HG02759 (cell line): ENCODE data around the gene ASXL3.

Experiments
- ATAC-seq: cut with Tn5 transposase; IDR thresholded peaks from one replicate; pipeline ENCODE4 v1.9.1; 2021; ENCODE audit warnings: mild to moderate bottlenecking, moderate library complexity; ENCODE audit not compliant: unreplicated experiment

The ASXL3 gene

DNA sequence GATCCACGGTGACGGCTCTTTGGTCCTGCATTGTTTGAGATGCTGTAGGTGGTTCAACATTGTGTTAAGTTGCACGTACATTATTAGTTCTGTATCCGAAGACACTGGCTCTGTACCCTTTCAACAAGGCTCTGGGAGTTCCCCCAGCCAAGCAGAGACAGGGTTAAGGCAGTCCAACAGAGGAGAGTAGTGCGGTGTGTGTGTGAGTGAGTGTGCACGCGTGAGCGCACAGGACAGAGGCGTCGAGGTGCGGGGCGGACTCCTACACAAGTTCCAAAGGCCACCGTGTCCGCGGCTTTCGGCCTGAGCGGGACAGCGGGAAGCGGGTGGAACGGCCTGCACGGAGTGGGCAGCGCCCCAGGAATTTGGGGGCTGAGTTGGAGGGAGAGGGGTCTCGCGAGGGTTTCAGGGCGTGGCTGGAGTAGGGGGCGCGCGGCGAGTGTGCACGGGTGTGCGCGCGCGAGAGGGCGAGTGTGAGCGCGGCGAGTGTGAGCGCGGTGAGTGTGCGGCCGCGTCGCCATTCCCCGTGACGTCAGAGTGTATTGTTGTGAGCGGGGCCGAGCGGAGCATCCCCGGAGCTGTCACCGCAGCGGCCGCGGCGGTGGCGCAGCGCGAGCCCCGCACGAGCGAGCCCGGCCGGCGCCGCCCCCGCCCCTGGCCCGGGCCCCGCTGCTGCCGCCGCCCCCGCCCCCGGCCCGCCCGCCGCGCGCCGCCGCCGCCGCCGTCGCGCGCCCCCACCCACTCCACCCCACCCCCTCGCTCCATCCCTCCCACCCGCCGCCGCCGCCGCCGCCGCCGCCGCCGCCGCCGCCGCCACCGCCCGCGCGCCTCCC lies at the start of gene ASXL3:
Gene ASXL3, plus strand, starts transcription at position 535 of the 833 bp plus-strand sequence. CDS start 413 bp downstream, outside the sequence.
- ATAC-seq = no peak

DNA sequence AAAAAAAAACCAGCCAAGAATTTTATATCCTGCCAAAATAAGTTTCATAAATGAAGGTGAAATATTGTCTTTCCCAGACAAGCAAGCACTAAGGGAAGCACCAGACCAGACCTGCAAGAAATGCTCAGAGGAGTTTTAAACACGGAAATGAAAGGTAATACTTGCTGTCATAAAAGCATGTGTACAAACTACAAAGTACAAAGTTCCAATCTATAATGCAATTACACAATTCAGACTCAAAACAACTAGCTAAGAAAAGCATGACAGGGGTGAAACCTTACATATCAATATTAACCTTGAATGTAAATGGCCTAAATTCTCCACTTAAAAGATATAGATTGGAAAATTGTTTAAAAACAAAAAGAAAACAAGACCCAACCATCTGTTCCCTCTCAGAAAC lies 45.0 kb upstream of the ASXL3 start:
- no peak for ATAC-seq

DNA sequence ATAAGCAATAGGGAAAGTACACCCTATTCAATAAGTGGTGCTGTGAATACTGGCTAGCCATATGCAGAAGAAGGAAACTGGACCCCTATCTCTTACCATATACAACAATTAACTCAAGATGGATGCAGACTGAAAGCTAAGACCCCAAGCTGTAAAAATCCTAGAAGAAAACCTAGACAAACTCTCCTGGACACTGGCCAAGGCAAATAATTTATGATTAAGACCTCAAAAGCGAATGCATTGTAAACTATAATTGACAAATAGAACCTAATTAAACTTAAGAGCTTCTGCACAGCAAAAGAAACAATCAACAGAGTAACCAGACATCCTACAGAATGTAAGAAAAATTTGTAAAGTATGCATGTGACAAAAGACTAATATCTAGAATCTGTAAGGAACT lies 41.1 kb upstream of the ASXL3 start:
- no peak for ATAC-seq

DNA sequence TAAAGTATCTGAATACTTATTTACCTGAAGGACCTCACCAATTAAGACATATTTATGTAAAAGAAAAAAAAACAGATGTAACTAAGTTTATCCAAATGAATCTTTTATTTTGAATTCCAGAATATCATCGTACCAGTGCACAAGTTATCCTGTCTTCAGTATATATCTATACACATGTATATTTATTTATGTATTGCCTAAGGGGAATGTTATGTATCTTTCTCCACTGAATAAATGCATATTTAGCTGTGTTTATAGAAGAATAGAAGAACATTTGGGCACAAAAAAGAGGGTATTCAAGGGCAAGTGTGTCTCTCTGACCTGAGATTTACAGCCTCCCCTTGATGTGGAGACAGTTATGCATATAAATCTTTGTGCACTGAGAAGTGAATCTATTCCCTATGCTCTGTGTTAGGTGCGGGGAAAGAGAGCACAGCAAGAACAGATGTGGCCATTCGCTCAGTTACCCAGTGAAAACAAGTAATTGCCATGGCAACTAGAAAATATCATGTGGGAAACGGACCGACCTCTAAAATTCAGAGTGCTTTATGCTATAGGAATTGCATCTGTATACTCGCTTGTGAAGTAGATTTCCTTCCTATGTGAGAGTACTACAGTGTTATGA lies 39.5 kb upstream of the ASXL3 start:
- ATAC-seq = no peak

DNA sequence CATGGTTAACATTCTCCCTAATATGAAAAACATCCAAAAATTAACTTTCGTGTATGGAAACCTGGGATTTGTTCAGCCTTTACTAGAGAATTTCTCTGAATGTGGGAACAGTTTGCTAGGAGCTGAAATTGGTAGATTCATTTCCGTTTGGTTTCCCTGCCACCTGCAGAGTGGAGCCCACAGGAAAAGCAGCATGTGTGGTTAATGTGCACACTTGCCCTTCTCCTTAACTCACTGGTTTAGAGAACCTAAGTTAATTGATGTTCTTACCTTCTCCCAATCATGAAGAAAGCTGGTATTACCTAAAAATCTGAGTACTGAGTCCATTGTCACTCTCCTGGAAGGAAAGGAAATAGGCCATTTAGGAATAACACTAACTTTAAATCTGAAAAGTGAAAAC lies 37.6 kb upstream of the ASXL3 start:
- no peak for ATAC-seq

DNA sequence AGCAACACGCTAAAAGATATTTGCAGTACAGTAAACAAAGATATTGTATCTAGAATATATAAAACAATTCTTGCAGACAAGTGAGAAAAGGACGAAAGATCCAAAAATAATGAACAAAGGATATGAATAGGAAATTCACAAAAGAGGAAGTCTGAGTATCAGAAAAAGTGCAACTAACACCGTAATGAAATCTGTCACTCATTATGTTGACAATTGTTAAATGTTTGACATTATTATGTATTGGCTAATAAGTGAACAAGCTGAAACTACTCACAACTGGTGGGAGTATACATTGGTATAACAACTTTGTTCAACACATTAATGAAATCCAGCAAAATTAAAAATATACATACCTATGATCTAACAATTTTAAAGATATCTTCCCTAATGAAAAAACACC lies 36.7 kb upstream of the ASXL3 start:
- no peak for ATAC-seq

DNA sequence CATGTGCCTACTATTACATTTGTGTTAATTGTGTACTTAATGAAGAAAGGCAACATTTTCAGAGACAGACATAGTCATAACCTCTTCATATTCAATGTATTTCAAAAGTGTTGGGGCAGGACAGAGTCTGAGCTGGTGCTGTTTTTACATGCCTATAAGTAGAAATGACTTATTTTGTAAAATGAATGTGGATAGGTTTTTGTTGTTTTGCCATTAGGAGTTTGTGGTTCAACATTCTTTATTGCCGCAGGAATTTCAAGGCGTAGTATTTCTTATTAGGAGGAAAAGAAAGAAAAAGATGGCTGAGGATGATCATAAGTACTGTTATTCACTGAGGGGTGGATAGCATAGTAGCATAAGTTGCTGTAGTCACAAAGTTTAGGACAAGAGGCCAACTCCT lies 21.2 kb upstream of the ASXL3 start:
- ATAC-seq = no peak

DNA sequence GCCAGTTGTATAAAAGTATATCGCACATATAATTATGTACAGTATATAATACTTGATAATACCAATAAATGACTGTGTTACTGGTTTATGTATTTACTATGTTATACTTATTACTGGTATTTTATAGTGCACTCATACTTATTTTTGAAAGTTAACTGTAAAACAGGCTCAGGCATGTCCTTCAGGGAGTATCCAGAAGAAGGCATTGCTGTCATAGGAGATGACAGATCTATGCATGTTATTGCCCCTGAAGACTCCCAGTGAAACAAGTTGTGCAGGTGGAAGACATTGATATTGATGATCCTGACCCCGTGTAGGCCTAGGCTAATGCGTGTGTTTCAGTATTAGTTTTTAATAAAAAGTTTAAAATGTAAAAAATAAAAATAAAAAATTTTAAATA lies 20.3 kb upstream of the ASXL3 start:
- no peak for ATAC-seq

DNA sequence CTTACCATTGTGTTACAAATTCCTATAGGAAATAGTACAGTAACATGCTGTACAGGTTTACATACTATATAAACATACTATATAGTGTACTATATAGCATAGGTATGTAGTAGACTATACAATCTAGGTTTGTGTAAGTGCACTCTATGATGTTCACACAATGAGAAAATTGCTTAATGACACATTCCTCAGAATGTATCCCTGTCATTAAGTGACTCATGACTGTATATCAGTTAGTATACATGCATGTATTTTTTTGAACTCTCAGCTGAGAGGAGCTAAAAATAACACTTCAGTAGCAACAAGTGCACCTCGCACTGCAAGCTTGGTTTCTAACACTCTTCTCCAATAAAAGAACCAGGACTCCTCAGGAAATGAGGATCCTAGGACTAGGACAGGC lies 19.5 kb upstream of the ASXL3 start:
- ATAC-seq = no peak

DNA sequence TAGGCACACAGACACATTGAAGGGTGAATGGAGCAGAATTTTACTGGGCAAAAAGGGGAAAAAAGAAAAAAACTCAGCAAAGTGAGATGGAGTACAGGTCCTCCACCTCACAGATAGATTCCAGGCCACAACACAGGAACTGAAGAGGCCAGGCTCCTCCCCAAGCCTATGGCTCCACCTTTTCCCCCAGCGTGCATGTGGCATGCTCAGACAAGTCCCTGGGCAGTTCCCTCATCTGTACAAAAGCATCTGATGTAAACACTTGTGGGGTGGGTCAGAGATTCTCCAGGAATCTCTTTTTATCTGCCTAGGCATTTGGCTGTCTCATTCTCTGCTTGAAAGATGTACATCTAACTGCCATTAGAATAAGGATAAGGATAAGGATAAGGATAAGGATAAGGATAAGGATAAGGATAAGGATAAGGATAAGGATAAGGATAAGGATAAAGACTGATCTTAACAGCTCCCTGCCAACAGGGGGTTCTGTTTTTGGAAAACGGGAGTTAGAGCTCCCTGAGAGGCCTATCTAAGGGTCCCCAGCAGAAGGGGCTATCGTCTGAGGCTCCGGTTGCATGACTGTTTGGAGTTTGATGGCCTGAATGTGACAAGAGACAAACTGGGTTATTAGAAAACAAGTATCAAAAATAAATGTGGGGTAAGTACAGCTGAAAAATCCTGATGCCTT lies 17.2 kb upstream of the ASXL3 start:
- ATAC-seq = peak; percentile 91

DNA sequence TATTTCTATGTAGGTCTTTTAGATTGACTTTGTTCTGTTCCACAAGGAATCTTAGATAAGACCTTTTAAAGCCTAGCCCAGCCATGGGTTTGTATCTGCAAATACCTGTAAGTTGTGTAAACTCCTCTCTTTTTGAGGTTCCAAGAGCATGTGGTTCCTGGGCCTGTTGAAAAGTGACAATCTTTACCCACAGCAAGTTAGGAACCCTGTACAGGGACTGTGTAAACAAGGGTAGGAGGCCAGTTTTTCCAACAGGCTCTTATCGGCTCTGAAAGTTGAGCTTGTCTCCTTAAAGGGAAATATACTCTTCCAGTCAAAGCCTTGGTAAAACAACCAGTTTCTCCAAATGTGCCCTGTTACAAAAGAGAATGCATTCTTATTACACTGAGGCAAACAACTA lies 15.3 kb upstream of the ASXL3 start:
- no peak for ATAC-seq

DNA sequence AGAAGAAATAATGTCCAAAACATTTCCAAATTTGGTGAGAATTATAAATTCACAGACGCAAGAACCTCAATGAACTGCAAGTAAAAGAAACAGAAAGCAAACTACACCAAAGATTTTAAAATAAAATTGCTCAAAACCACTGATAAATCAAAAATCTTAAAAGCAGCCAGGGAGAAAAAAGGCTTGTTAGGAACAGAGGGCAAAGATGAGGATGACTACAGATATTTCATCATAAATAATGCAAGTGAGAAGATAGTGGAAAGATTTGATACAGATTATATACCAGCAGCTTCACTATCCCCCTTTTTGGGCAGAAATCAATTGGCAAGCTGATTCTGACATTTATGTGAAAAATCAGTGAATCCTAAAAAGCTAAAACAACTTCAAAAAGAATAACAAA lies 10.3 kb upstream of the ASXL3 start:
- ATAC-seq = no peak

DNA sequence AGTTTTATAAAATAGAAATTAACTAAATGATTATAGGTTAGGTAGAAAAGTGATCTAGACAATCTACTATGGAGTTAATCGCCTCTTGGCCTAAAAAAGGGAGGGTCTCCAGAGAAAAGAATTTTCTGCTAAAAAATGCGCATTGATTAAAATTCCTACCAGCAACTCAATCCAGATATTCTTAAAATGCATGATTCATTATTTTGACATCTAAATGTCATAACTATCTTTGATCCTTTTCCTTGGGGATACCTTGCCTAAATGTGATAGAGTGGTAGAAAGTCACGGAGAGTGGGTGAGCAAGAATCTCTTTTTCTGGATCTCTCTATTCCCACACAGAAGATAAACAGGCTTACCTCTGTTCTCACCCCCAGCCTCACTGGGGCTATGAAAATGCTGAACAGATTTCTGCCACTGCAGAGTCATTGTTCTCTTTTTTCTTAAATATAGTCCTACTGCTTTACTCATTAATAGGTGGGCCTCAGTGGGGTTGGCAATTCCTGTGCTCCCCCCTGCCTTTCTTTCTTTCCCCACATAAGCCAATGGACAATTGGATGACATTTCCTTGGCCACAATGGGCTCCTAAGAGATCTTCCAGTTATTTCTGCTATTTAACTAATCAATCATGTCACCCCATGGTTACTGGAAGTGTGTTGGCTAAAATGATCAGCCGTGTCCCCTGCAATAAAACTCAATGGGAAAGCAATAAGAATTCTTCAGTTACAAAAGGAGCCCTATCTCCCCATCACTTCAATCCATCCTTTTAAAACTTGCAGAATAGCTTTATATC lies 5.8 kb upstream of the ASXL3 start:
- no peak for ATAC-seq

DNA sequence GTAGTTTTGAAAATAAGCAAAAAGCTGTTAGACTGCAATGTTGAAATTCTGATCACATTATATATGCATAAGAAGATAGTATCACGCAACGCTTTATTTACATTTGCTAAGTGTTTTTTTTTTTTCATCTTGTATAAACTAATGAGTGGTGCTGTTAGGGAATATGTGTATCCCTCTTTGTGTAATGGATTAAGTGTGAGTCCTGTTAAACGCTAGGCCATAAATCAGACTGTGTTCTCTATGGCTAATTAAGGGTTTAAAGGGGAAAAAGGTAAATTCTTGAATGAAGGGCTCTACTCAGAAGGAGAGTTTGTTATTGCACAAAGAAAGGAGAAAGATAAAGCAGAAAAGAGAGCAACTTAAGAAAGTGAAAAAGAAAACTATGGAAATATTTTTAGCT lies 4.8 kb upstream of the ASXL3 start:
- no peak for ATAC-seq

DNA sequence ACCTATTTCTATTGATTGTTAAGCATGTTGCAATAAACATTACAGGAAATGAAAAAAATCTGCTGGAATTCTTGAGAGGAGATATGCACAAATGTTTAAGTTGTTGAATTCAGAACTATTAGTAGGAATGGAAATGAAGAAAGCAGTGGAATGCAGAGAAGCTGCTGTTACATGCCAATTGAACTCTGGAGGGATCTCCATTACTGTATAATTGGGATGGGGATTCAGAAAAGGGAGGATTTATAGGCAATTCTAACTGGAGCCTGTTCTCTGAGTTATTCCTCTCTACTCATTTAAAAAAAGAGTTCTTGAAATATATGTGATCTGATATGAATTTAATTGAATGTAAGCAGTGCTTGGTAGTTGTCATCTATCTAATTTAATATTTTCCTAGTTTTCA lies 2.6 kb upstream of the ASXL3 start:
- no peak for ATAC-seq

DNA sequence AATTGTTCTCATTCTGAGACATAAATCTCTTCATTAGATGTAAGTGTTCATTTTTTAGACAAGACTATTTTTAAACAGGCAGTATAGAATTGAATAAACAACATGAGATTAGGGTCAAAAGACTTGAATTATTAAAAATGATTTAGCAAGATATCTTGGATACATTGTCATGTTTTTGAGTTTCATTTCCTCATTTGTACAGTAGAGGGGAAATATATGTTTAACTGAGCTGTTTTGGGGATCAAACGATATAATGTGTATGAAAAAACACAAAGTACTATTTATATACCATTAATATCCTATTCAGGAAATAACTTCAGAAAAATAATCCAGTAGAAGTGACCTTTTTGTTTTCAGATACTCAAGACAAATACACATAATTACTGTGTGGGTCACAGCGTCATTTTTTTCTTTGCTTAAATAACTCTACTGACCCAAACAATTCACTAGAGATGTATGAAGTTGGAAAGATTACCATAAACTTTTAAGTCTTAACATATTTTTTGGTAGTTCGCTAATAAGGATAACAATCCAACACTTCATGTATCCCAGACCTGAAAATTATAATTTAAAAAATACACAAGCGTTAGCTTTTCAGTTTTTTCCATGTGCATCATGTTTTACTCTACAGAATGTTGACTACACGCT lies 896 bp upstream of the ASXL3 start:
- no peak for ATAC-seq

DNA sequence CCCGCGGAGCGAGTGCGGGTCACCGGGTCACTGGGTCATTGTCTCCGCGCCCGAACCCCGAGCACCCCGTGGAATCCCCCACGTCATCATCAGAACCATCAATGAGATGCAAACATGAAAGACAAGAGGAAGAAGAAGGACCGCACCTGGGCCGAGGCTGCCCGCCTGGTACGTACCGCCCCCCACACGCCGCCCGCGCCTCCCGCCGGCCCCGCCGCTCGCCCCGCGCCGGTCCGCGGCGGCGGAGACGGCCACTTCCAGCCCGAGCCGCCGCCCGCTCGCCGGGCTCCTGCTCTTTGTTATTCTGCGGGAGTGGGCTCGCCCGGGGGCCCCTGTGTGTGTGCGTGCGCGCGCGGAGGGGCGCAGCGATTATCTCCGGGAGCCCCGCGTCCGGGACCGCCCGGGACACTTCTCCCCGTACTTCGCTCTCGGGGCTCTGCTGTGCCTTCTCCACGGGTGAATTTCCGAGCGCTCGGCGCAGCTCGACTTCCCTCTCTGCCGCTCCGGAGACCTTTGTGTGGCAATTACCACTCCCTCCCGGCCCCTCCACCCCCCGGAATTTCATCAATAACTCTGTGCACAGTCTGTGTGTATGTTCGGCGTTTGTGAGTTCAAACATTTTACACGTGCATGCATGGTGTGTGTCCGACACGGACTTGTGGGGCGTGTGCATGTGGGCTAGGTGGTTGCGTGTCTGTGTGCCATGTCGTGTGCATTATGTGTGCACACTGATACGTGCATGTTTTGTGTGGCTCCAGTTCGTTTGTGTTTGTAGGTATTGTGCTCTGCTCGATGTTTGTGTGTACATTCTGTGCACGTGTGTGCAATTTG lies 714 bp downstream of the ASXL3 start:
- ATAC-seq = no peak

DNA sequence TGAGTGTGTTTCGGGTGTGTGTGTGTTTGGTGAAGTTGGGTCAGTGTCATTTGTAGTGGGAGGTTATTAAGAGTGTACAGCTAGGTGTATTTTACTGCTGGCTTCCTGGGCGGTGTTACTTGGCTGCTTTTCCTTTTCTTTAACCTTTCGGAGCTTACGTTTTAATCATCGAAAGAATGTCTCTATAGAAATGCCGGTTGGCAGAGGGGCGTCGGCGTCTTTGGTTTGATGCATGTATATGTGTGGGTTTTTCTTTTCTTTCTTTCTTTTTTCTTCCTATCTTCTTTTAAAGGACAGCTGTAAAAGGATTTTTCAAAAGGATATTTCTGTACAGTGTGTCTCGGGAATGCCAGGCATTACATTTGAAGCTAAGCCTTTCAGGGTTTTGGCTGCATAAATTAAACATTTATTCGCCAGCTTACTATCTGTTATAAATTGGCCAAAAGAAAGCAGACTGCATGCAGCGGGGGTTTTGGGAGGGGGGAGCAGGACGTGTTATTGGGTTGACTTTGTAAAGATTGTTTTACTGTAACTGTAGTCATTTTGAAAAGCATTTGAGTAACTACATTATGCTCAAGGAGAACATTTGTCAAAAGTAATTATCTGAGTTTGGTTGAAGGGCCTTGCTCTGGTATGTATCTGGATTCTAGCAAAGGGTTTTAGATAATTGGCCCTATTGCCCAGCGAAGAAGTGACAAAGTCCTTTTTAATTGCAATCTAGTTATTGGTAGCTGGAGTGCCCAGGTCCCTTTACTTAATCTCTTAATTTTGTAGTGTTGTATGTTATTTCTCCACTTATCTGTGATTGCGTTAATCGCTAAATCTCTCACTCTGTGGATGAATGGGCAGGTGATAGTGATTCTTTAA lies 1.6 kb downstream of the ASXL3 start:
- no peak for ATAC-seq

DNA sequence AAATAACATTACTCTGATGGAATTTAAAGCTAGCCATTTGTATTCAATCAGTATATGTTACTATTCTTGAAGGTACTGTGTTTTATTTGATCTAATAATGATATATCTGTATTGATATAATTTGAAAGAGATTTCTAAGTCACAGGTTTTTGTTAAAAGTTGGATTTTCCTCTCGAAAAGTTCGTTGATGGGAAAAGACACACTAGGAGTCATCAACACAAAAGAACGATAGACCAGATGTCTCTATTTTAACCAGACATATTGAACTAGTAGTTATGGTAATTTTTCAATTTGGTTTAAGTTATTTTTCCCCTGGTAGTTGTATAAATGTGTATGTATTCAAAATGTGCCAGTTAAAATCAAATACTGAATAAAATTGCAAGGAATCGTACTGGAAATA lies 2.5 kb downstream of the ASXL3 start:
- ATAC-seq = no peak
